ENCODE measurements around the gene PPA2.

DNA sequence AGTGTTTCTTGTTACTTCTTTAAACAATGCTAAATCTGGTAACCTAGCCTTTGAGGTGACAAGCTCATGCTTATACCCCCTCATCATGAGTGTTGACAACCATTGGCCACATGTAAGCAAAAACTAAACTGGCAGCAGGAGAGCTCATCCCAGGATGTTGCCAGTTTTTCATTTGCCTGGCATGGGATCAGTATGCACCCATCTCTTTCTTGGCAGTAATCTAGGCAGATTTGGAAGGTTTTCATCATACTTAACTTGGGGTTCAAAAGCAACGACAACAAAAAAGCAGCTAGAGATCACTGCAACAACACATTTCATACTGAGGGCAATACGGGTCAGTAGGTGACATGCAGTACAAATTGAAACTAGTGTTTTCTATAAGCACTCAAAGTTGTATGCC is 122.0 kb downstream of the PPA2 start:
- TF ChIP-seq TAF1 (IDR thresholded peaks at IDR 0.05; ENCODE audit: low read depth) (no peak), CREB1 (IDR thresholded peaks at IDR 0.05; ENCODE audit: low read depth) (no peak), FOXM1 (IDR thresholded peaks at IDR 0.05; ENCODE audit: borderline replicate concordance, low read depth) (no peak)

Data from Ishikawa (cell line).